Astrocyte (in vitro differentiated cells and primary cell): ENCODE data around the gene ZBTB45.

Experiments
- EZH2 ChIP-seq: IDR thresholded peaks from 2 replicates; pipeline ENCODE4 v1.6.1; 2012; ENCODE audit warnings: mild to moderate bottlenecking, low read length, inconsistent platforms; ENCODE audit not compliant: insufficient read depth
- TF ChIP-seq, protein P1 (sequence below): IDR thresholded peaks from 2 replicates; pipeline ENCODE4 v1.5.1; 2011; ENCODE audit warnings: low read depth, mild to moderate bottlenecking, inconsistent platforms, low read length, moderate library complexity; ENCODE audit not compliant: insufficient read depth

DNA sequence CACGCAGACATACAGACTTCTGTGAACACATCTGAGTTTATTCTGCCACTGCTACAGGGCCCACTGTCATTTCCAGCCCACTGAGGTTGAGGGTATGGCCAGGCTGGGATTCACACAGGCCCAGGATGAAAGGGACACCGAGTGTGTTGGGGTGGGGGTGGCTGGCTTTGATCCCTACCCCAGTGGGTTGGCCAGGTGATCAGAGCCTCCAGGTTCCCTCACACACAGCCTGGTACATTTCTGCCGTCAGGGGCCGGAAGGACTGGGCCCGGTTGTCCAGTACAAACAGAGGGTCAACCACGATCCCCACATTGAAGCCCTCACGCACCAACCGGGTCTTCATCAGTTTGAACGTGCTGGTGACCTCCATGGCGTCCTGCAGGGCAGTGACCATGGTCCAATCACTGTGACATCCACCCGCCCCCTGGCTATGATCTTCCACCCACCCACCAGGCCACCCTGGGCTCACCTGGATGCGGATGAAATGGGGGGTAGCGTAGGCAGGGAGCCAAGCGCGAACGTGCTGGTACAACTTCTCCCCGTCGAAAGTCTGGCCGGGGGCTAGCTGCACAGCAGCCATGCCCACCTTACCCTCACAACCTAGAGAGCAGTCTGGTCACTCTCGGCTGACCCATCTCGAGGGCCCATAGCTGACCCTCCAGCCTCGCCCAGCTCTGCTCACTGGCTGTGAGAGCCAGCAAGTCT, 21.1 kb downstream of the ZBTB45 start:
- TF ChIP-seq, protein P1, sequence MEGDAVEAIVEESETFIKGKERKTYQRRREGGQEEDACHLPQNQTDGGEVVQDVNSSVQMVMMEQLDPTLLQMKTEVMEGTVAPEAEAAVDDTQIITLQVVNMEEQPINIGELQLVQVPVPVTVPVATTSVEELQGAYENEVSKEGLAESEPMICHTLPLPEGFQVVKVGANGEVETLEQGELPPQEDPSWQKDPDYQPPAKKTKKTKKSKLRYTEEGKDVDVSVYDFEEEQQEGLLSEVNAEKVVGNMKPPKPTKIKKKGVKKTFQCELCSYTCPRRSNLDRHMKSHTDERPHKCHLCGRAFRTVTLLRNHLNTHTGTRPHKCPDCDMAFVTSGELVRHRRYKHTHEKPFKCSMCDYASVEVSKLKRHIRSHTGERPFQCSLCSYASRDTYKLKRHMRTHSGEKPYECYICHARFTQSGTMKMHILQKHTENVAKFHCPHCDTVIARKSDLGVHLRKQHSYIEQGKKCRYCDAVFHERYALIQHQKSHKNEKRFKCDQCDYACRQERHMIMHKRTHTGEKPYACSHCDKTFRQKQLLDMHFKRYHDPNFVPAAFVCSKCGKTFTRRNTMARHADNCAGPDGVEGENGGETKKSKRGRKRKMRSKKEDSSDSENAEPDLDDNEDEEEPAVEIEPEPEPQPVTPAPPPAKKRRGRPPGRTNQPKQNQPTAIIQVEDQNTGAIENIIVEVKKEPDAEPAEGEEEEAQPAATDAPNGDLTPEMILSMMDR: no peak
- TF ChIP-seq EZH2: no peak
